Activated CD4-positive, alpha-beta T cell treated with anti-CD3 and anti-CD28 coated beads for 48 hours (primary cell): ENCODE measurements around the gene CMKLR1.

Experiments
- DNase-seq: peaks from one replicate; pipeline ENCODE4 v3.0.0-alpha.2; 2020

The CMKLR1 gene, protein sequence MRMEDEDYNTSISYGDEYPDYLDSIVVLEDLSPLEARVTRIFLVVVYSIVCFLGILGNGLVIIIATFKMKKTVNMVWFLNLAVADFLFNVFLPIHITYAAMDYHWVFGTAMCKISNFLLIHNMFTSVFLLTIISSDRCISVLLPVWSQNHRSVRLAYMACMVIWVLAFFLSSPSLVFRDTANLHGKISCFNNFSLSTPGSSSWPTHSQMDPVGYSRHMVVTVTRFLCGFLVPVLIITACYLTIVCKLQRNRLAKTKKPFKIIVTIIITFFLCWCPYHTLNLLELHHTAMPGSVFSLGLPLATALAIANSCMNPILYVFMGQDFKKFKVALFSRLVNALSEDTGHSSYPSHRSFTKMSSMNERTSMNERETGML

DNA sequence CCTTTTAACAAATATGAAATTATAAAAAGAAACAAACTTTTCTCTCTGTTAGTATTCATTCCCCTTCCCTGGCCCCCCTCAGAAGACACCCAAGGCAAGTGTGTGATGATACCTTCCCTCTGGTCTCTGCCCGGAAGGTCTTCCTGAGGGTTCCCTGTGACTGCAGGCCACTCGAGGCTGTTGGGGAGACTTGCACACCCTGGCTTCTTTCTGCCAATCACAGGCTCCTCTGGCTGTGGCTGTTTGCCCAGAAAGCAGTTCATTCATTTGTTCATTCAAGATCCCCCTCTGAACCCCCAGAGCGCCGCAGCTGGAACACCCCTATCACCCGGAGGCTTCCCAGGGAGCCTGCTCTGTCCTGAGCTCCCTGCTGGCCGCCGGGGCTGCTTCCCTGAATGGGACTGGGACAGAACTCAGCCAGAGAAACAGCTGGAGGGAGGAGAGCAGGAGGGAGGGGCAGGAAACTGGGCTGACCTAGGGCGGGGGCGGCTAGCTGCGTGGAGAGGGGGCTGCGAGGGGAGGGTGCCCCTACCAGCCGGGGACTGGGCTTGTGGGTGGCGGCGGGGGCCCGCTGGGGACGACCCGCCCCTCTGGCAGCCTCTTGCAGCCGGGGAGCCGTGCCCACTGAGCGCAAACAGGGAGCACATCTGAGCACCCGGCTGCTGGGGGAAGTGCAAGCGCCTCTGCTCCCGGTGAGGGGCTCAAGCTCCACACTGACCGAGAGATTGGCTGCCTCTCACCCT, at the start of gene CMKLR1:
Gene CMKLR1 (minus strand): TSS at position 397 of the 743 bp plus-strand sequence. CDS start 45,720 bp downstream, outside the sequence.
- no peak for DNase-seq

DNA sequence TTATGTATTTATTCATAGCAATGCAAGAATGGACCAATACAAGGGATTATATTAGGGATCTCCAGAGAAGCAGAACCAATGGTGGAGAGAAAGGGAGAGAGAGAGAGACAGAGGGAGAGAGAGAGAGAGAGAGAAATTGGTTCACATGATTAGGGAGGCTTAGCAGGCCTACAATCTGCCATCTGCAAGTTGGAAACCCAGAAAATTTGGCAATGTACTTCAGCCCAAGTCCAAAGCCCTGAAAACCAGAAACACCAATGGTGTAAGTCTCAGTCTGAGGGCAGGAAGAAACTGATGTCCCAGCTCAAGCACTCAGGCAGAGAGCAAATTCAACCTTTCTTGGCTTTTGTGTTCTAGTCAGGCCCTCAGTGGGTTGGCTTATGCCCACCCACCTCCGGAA, 48.7 kb upstream of the CMKLR1 start:
- DNase-seq, result no peak

DNA sequence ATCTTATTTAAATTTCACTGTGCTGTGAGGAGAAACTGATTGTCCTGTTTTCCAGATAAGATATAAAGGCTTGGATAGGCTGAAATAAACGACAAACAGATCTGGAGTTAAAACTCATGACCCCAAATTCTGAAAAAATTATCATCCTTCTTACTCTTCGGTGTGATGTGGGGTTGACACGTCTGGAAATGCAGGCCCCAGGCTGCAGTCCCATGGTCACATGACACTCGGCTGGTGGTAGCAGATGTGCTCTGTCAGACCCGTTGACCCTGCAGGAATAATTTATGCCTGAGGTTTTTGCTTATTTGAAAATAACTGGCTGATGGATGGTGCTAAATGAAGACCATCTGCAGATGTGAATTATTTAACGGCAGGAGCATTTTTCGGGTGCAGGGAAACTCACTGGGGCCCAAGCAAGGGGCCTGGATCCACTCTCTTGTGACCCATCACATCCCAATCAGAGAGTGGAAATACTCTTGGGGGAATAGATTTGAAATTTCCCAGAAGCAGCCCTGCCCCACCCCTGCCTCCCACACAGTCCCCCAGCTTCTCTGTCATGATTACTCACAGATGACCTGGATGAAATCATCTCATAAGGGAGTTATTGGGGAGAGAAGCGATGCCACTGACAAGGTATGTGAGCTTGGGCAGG, 47.7 kb upstream of the CMKLR1 start:
- no peak for DNase-seq

DNA sequence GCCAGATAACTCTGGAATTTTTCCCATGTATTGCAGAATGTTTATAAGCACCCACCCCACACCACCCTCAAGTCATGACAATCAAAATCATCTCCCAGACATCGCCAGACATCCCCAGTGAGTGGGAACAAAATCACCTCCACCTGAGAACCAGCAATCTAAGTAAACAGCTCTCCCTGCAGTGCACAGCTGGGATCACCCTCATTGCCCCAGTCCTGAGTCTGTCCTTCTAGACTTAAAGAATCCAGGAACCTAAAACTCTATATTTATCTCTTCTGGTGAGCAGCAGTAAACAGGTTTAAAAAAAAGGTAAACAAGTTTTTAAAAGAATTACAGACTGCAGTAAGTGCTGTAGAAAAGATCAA, 43.3 kb upstream of the CMKLR1 start:
- no peak for DNase-seq

DNA sequence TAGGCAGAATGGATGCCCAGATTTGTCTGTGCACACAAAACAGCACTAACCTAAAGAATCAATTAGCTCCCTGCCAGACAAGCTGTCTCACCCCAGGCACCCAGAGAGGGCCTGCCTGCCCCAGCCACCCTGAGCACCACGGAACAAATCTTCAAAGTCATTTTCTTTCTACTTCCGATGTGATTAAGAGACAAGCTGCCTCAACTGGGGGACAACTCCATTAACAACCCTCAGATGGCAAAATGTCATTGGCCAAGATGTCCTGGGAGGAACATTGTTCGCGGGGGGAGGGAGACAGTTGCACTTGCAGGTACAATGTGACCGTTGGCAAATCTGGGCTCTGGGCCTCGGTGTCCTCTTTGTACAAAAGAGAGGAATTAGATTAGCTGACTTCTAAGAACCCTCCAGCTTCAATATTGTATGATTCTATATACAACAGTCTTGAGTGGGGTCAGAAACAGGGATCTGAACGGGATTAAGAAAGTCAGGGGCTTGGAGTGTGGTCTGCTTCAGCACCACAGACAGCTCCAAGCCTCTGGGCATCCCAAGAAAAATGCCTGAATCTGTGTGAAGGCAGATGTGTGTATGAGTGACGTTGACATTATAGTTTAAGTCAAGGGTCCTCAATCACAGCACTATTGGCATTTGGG, 42.8 kb upstream of the CMKLR1 start:
- DNase-seq, result no peak

DNA sequence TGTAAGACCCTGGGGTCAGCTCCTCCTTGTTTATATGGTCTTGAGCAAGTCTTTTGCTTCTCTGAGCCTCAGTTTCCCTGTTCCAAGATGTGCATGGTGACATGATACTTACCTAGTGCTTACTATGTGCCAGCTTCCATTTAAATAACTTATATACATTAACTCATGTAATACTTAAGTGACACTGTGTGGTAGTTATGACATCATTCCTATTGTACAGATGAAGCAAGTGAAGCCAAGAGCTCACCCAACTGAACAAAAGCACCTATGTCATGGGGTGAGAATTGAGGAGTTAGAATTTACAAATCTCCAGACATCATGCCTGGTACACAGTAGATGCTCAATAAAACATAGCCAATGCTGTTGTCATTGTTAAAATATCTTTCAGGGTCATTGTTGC, 41.3 kb upstream of the CMKLR1 start:
- no peak for DNase-seq

DNA sequence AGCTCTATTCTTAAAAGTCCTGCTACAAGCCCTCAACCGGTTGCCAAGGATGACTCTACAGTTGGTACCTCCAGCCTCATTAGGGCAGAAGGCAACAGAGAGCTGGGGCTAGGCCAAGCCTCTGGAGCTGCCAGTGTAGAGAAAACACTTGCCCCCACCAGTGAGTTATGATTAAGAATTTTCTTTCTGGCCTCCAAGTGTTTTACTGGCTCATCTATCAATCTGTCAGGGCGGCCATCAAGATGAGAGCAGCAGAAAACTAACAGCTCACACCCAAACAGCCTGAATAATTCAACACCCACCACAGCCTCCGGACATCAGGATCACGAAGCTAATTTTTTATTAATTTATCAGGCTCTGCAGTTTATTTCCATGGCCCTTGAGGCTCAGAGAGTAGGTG, 40.7 kb upstream of the CMKLR1 start:
- DNase-seq, result no peak

DNA sequence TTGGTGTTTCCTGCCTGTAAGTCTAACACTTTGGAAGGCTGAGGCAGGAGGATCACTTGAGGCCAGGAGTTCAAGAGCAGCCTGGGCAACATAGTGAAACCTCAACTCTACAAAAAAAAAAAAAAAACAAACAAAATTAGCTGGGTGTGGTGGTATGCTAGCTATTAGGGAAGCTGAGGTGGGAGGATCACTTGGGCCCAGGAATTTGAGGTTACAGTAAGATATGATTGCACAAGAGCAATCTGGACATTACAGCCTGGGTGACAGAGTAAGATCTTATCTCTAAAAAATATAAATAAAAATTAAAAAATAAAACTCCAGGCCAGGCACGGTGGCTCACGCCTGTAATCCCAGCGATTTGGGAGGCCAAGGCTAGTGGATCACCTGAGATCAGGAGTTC, 39.8 kb upstream of the CMKLR1 start:
- DNase-seq, result no peak

DNA sequence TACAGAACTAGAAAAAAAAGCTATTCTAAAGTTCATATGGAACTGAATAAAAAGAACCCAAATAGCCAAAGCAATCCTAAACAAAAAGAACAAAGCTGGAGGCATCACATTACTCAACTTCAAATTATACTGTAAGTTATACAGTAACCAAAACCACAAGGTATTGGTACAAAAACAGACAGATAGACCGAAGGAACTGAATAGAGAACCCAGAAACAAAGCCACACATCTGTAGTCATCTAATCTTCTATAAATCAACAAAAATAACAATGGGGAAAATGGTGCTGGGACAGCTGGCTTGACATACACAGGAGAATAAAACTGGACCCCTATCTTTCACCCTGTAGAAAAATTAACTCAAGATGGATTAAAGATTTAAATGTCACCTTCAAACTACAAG, 38.1 kb upstream of the CMKLR1 start:
- no peak for DNase-seq

DNA sequence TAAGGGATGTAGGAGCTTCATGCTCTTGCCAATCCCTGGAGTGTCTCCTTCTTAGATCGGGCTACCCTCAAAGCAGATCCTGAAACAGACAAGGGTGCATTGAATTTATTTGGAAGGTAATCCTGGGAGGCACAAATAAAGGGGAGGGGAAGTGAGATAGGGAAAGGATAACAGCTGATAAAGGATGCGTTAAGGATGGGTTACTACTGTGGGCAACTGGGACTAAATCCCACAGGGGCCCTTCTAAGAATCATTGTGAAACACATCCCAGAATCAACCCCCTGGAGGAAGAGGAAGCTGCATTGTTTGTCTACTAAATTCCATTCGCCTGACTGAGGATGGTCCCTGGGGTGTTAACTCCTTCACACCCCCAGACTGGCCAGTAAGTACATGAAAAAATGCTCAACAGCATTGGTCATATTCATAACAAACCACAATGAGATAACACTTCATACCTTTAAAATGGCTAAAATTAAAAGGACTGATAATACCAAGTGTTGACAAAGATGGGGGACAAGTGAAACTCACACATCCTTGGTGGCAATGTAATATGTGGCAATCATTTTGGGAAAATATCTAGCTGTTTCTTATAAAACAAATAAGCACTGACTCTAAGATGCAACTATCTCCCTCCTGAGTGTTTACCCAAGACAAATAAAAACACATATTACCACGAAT, 37.0 kb upstream of the CMKLR1 start:
- no peak for DNase-seq

DNA sequence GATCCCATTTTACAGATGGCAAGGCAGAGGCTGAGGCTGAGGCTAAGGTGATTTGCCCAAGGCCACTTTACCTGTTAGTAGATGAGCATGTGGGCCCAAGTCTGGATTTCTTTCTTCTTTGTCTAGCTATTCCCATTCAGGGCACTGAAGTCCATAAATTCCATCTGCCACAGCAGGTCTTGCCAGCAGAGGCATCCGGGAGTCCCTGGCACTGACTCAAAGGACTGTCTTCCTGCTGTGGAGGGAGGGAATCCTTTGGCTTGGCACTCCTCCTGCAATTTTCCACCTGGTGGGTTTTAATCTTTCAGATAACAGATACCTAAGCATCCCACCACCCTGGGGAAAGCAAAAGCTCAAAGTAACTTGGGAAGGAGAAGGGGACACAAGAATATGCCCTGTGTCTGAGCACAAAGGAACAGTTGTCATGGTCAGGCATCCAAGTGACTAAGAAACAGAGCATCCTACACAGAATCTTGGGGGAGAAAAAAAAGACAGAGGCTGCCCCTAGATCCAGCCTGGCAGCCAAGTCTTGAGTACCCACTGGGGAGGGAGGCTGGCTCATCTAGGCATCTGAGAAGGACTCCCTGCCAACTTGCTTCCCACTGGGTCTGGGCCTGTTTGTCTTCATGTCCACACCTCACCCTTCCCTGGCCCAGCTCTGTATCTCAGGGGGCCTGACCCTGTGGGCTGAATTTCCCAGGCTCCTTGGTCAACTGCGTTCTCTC, 35.6 kb upstream of the CMKLR1 start:
- DNase-seq, result no peak

DNA sequence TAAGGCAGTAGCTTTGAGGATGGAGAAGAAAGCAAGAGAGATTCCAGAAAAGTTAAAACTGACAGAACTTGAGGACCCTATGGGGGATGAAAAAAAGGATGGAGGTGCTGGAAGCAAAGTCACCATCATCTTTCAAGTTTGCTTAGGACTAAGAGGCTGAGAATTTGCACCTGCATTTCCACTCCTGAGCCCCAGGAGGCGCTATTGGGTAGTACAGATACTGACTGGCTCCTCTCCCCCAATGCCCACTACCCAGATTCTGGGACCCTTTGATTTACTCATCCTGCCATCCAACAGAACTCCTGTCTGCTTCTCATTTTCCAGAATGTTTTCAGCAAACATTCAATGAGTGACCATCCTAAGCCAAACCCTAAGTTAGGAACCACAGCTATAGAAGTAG, 34.0 kb upstream of the CMKLR1 start:
- DNase-seq, result no peak

DNA sequence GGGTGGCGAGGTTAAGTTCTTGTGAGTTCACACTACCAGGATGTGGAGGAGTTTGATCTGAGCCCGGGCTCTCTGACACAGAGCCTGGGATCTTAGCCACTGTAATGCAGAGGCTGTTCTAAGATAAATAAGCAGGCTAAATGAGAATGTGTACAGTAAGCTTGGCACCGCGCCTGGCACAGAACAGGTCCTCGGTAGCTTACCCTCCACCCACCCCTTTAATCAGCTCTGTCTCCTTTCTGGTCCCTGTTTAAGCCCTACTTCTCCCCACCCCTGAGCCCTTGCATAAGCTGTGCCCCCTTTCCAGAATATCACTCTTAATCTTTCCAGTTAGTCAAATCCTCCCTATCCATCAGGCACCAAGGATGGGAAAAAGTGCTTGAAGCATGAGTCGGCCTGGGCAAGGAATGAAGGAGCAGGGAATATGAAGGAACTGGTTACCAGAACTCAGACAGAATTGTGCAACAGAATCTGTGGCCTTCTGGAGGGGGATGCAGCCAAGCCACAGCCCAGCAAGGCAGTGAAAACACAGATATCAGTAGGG, 32.8 kb upstream of the CMKLR1 start:
- DNase-seq, result no peak

DNA sequence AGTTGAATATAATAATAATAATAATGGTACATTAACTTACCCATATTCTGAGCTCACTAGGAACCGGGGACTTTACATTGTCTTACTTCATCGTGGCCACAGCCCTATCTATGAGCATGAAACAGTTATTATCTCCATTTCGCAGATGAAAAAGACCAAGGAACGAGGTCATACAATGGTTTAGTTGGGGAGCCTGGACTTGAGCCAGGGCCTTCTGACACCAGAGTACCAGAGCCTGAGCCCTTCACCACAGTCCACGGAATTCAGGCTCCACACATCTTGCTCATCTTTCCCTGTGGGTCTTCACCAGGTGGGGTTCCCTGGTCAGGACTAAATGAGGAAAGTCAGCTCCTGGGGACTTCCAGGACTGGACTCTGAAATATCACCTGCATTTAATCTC, 31.3 kb upstream of the CMKLR1 start:
- DNase-seq, result no peak

DNA sequence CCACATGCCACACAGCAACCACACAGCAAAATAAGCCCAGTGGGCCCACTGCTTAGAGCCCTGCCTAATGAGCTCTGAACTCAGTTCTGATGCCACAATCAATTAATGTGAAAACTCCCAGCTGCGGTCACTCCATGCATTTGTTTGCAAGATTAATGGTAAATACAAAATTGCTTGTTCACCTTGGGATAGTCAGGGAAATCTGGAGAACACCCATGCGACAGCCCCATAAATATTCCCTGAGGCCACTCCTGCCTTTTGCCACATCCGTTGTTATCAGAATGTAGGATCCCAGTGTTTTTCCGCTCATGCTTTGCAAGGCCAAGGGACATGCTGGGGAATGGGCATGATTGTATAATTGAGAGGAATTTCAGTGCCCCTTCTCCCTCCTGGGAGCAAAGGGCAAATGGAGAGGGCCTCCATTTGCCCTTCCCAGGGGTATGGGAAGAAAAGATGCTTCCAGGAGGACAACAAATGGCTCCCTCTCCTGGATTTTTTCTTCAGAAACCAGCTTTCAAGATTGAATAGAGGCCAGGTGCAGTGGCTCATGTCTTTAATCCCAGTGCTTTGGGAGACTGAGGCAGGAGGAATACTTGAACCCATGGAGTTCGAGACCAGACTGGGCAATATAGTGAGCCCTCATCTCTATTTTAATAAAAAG, 30.8 kb upstream of the CMKLR1 start:
- no peak for DNase-seq

DNA sequence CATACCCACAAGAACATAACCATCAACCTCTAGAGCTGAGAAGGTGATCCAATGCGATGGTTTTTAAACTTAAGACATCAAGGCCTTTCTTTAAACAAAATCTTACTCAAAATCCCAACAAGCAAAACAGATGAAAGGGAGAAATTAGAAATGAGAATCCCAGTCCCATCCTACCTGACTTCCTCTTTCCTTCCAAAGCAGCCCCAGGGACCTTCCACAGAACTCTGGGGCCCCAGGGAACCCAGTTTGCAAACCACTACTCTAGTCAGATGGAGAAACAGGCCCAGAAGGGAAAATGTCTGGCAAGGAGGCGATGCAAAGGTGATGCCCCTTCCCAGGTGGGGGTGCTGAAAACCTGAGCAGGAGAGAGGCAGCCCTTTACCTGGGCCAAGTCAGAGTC, 29.0 kb upstream of the CMKLR1 start:
- DNase-seq, result no peak

DNA sequence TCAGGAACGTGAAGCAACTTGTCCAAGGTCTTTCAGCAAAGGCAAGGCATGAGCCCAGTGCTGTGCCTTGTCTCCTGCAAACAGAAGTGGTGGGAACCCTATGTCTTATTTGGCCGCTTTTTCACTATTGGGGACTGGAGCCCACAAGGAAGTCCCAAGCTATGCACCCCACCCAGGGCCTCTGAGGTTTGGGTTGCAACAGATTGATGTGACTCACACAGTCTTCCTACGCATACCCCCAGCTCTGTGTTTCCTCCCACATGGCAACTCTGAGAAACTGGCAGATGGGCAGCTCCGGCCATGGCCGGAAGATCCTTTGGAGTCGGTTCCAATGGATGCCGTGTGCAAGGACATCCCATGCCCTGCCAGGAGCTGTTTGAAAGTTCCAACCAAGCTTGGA, 28.3 kb upstream of the CMKLR1 start:
- DNase-seq, result no peak

DNA sequence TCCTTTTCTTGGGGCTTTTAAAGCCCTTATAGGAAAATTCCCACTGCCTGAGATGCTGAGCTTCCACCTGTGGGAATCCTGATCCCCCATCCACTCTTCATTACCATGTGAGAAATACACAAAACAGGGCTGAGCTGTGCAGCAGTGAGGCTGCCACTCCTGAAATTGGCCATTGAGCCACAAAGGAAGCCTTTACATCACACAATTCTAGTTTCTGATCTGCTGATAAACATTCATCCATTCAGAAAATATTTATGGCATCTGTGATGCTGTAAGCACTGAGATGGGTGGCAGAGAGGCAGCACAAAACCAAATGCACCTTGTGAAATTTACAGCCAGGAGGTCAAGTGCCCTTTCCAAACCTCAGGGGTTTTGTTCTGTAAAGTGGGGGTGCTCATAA, 26.2 kb upstream of the CMKLR1 start:
- no peak for DNase-seq

DNA sequence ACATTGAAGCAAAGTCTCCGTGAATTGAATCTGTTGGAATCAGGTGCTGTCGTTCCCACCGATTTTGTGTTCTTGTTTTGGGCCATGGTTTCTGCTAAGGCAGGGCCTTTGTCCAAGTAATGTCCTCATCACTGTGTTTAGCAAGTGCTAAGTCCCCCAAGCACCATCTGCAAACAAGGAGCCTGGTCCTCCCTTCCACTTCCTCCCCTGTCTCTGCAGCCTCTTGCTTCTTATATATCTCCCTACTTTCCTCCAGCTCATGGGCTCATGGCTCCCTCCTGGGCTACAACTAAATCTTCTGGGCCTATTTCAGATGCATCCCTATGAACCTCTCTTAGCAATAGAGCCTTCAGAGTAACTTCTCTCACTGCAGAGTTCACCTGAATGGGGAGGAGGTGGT, 25.8 kb upstream of the CMKLR1 start:
- DNase-seq, result no peak

DNA sequence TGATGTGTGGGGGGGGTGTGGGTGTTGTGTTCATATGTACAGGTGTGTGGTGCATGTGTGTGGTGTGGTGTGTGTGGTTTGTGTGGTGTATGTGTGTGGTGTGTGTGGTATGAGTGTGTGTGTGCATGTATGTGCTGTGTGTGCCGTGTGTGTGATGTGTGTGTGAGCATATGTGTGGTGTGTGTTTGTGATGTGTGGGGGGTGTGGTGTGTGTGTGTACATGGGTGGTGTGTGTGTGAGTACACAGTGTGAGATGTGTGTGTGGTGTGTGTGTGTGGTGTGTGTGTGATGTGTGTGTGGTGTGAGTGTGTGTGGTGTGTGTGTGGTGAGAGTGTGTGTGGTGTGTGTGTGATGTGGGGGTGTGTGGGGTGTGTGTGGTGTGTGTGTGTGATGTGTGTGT, 24.5 kb upstream of the CMKLR1 start:
- no peak for DNase-seq

DNA sequence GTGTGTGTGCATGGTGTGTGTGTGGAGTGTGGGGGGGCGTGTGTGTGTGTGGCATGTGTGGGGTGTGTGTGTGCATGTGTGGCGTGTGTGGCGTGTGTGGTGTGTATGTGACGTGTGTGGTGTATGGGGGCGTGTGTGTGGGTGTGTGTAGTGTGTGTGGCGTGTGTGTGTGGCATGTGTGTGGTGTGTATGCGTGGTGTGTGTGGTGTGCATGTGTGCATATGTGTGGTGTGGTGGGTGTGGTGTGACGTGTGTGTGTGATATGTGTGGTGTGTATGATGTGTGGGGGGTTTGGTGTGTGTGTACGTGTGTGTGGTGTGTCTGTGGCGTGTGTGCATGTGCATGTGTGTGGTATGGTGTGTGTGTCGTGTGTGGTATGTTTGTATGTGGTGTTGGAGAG, 24.1 kb upstream of the CMKLR1 start:
- no peak for DNase-seq
